D721Med (cell line): ENCODE data around the gene ATP2C1.
A peak's percentile ranks its signal among the peaks of the same experiment; 100 is the strongest.

Experiments used
- DNase-seq: peaks from one replicate; pipeline ENCODE4 v3.0.0; 2011; ENCODE audit warnings: low spot score; ENCODE audit not compliant: insufficient read length
- FAIRE-seq: peaks from 2 replicates; lab custom pipeline; 2011; peaks lifted over from hg19 to GRCh38; lab: Jason Lieb, UNC
- CTCF ChIP-seq: IDR thresholded peaks from 2 replicates; pipeline ENCODE4 v1.5.1; 2012; ENCODE audit warnings: mild to moderate bottlenecking, control low read depth; ENCODE audit not compliant: insufficient read depth; ENCODE audit errors: missing control alignments

Gene ATP2C1

DNA sequence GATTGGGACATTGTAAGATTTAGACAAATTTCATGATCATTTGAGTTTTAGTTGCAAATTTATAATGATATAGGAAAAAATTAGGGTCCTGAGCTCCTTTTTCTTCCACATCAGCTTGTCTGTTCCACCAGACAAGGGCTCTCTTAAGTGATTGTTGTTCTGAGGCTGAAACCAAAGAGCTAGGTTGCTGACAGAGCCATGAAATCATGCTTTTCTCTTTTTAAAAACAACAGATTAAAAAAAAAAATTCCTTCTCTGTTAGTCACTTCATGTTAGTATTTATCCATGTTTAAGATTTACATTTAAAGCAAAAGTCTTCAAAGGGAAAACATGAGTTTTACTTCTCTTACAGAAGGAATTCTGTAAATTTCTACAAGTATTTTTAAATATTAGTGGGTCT is 56.8 kb downstream of the ATP2C1 start:
- DNase-seq (no peak), FAIRE-seq (no peak)
- TF ChIP-seq CTCF: no peak

DNA sequence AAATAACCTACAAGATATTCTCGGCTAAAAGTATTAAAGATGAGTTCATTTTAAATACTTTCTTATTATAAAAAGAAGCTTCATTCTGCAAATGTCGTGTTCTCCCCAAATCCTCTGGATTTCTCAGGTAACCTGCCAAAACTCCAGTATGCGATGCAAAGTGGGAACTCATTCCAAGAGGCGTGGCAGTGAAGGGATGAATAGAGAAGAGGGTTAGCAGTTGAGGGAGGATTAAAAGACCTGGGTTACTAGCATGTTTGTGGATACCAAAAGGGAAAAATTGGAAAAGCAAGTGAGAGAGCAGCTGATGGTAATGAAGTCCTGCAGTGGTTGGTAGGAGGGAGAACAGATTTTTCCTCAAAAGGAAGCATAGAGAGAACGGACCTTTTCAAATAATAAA is 61.6 kb downstream of the ATP2C1 start:
- TF ChIP-seq CTCF: no peak
- no peak for FAIRE-seq
- no peak for DNase-seq

DNA sequence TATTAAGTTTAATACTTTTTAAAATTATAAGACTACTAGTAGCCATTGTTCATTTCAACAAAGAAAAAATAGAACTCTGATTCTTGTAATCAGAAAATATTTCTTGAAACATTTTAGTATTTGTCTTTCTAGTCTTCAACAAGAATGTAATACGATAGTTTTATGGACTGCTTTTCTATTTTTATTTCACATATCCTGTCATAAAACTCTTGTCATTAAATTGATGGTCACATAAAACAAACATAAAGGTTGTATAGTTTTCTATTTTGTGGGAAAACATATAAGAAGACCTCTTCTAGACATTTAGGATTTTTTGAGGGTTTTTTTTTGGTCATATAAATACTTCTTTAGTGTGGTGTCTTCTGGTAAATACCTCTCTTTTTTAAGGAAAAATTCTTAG is 62.4 kb downstream of the ATP2C1 start:
- no peak for TF ChIP-seq CTCF
- DNase-seq: no peak
- no peak for FAIRE-seq

GRCh38 chr3:130956721-130957120 is 62.8 kb downstream of the ATP2C1 start:
- no peak for FAIRE-seq
- no peak for DNase-seq
- no peak for TF ChIP-seq CTCF

DNA sequence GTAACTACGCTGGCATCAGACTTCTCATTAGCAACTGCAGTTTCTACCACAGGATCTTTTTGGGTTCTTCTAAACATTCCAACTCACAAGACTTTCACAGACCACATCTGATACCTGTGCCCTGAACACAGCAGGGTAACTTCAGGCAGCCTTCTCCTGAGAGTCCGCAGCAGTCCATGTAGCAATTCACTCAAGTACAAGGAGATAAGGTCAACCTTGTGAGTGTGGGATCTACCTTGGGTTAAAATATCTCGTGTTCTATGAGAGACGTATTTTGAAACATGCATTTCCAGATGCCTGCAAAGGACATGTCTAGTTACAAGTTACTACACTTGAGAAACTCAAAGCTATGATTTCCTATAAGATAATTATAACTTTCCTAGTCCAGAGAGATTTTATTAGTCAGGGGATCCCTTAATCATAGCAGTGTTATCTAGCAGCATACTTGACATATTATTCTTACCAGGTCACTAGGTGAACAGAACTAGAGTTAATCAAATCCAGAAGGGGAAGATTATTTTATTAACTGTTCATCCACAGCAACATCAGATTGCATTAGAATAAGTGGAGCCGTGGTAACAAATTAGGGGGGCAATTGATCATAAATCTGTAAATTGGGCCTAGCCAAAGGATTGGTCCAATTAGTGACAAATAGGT is 66.4 kb downstream of the ATP2C1 start:
- no peak for TF ChIP-seq CTCF
- FAIRE-seq (no peak), DNase-seq (no peak)

- no peak for TF ChIP-seq CTCF
- FAIRE-seq (no peak), DNase-seq (no peak)
Measured at GRCh38 chr3:130961458-130961857, 67.6 kb downstream of the ATP2C1 start.

DNA sequence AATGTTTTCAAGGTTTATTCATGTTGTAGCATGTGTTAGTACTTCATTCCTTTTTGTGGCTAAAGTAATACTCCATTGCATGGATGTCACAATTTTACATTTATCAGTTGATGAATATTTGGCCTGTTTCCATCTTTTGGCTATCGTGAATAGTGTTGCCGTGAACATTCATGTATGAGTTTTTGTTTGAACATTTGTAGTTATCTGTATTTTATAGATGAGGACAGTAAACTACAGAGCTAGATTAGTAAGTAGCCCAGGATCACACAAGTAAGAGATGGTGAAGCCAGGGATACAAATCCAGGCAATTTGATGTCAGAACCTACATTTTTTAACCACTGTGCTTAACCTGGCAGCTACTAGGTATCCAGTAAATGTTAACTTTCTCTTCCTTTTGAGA is 69.6 kb downstream of the ATP2C1 start:
- FAIRE-seq: peak; percentile 29

More for the DNA sequence above, 69.6 kb downstream of the ATP2C1 start:
- DNase-seq: no peak
- TF ChIP-seq CTCF: no peak
